ENCODE measurements around the gene PLXNA2. TPM values are rescaled to one million over a fixed set of nuclear protein-coding genes. Genes with fewer than 3 reads are reported as not detected.

PLXNA2 gene
- total RNA-seq, 4 donors from 2014 or later = 26.9 to 54.0 (median 46.1) TPM

GRCh38 chr1:208009303-208009702 is 234.9 kb downstream of the PLXNA2 start:
- 86 to 94% methylated on average over 5 to 7 of the region's 8 CpGs for WGBS, 2 donors
- peaks cover 0 to 6% (median 0%) of the 10 kb centered on the region in 3 donors for H3K9me3 ChIP-seq
- TF ChIP-seq CTCF (IDR thresholded peaks at IDR 0.05) (no peak), POLR2A (IDR thresholded peaks at IDR 0.05) (no peak)

GRCh38 chr1:208008534-208008933 is 235.7 kb downstream of the PLXNA2 start:
- no peaks in the 10 kb centered on the region for H3K27me3 ChIP-seq
- intact Hi-C loops (cut with DNase I) = no loop called here
- H3K9me3 ChIP-seq = peaks cover 0 to 6% (median 0%) of the 10 kb centered on the region in 3 donors
- TF ChIP-seq CTCF (IDR thresholded peaks at IDR 0.05) = no peak
- no peak overlapping the region for H3K4me3 ChIP-seq
- H3K27ac ChIP-seq = no peak overlapping the region
- H3K4me1 ChIP-seq = no peaks in the 10 kb centered on the region
- no peaks in the 10 kb centered on the region for H3K36me3 ChIP-seq
- 76 to 92% methylated on average over 3 of the region's 3 CpGs for WGBS, 2 donors
- no peak for DNase-seq

More at GRCh38 chr1:208009303-208009702, 234.9 kb downstream of the PLXNA2 start:
- Histone ChIP-seq H3K27me3 (no peaks in the 10 kb centered on the region), H3K27ac (no peak overlapping the region), H3K36me3 (no peaks in the 10 kb centered on the region), H3K4me1 (no peaks in the 10 kb centered on the region), H3K4me3 (no peak overlapping the region)
- intact Hi-C loops (cut with DNase I) = no loop called here
- no peak for DNase-seq

- no peak overlapping the region for H3K4me3 ChIP-seq
- no peak overlapping the region for H3K27ac ChIP-seq
- H3K36me3 ChIP-seq = no peaks in the 10 kb centered on the region
- intact Hi-C loops (cut with DNase I) = no loop called here
- 67% methylated on average over 5 of the region's 5 CpGs for WGBS, 2 donors
- DNase-seq = no peak
- no peaks in the 10 kb centered on the region for H3K4me1 ChIP-seq
- H3K27me3 ChIP-seq = no peaks in the 10 kb centered on the region
- TF ChIP-seq CTCF (IDR thresholded peaks at IDR 0.05) (no peak), POLR2A (IDR thresholded peaks at IDR 0.05) (no peak)
- H3K9me3 ChIP-seq = peaks cover 0 to 6% (median 0%) of the 10 kb centered on the region in 3 donors
Observed at GRCh38 chr1:208007938-208008342, 236.2 kb downstream of the PLXNA2 start.

- intact Hi-C loops (cut with DNase I) = no loop called here
- no peak for DNase-seq
- Histone ChIP-seq H3K36me3 (no peaks in the 10 kb centered on the region), H3K27ac (no peak overlapping the region), H3K9me3 (peaks cover 0 to 6% (median 0%) of the 10 kb centered on the region in 3 donors), H3K4me1 (no peaks in the 10 kb centered on the region), H3K27me3 (no peaks in the 10 kb centered on the region), H3K4me3 (no peak overlapping the region)
- TF ChIP-seq CTCF (IDR thresholded peaks at IDR 0.05) (no peak), POLR2A (IDR thresholded peaks at IDR 0.05) (no peak)
- WGBS, 2 donors = 58 to 62% methylated on average over 3 of the region's 3 CpGs
Observed at GRCh38 chr1:208007319-208007937, 236.8 kb downstream of the PLXNA2 start.

GRCh38 chr1:208006258-208006920 is 237.8 kb downstream of the PLXNA2 start:
- Histone ChIP-seq H3K27ac (no peak overlapping the region), H3K27me3 (no peaks in the 10 kb centered on the region), H3K36me3 (no peaks in the 10 kb centered on the region), H3K4me3 (no peak overlapping the region), H3K4me1 (no peaks in the 10 kb centered on the region), H3K9me3 (peaks cover 0 to 6% (median 0%) of the 10 kb centered on the region in 3 donors)
- TF ChIP-seq POLR2A (IDR thresholded peaks at IDR 0.05) = no peak
- TF ChIP-seq CTCF (IDR thresholded peaks at IDR 0.05) = no peak
- intact Hi-C loops (cut with DNase I) = no loop called here
- no peak for DNase-seq
- WGBS, 2 donors = 81 to 94% methylated on average over 2 of the region's 2 CpGs

All from esophagus squamous epithelium (tissue), 5 donors.